HG02623 (cell line): ENCODE measurements around the gene NLRP6.

Experiments
- ATAC-seq: cut with Tn5 transposase; IDR thresholded peaks from one replicate; pipeline ENCODE4 v1.9.1; 2021; ENCODE audit warnings: moderate library complexity; ENCODE audit not compliant: unreplicated experiment

Gene NLRP6

DNA sequence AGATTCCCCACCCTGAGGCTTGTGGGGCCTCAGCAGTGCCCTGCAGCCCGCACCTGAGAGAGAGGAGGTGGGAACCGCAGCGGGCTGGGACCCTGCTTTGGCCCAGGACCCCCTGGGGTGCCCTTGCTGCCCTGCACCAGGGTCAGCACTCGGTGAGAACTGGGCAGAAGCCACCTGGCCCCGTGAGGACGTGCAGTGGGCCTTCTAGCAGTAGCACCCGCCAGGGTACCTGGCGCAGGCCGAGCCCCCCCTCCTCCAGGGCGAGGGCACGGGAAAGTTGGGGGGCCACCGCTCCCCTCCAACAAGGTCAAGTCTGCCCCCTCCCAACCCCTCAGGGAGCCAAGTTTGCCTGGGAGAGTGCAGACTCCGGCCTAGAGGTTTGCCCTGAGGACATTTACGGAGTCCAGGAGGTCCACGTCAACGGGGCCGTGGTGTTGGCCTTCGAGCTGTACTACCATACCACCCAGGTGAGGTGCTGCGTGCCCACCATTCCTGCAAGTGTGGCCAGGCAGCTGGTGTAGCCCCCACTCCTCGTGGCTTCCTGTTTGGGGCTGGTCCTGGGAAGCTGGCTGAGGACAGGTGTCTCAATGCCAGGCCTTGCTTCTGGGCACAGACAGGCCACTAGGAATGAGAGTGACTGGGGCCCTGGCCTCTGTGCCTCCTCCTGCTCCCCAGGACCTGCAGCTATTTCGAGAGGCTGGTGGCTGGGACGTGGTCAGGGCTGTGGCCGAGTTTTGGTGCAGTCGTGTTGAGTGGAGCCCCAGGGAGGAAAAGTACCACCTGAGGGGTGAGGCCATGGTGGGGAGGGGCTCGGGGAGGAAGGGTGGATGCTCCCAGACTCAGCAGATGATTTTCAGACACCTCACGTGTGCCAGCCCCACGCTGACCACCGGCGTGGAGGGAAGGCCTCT lies 14.3 kb downstream of the NLRP6 start:
- no peak for ATAC-seq

- ATAC-seq, result no peak
These were observed 15.2 kb downstream of the NLRP6 start for GRCh38 chr11:293271-293851.

- no peak for ATAC-seq
These were observed 15.8 kb downstream of the NLRP6 start for GRCh38 chr11:293852-294661.

- no peak for ATAC-seq
These were observed 16.6 kb downstream of the NLRP6 start for GRCh38 chr11:294780-295179.

DNA sequence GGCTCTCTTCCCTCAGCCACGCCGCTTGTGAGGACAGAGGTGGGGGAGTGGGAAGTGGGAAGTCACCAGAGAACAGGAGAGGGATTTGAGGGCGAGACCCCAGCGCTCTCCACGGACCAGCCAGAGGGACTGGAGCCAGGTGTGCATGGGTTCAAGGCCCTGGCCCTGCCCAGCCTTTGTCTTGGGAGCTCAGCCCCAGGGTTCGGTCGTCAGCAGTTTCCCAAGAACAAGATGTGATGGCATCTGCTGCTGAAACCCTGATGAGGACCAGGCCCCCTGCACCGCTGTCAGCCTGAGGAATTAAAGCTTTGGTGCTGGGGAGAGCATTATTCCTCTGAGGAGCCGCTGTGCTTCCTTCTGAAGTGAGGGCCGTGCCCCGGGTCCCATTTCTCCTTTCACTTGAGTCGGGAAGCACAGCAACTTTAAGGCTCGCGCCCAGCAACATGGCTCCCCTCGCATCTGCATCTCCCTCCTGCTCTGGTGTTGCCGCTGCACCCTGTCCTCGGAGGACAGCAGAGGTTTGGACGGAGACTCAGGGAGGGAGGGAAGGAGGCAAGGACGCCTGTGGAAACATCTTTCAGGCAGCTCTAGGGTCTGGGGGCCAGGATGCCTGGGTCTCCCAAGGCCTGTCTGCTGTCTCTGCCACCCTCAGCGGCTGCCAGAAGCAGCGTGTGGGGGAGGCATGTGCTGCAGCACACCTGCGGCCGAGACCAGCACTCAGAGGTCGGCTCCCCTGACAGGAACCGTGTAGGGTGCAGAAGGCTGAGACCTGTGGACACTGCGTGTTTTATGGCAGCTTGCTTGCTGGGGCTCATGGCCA lies 17.4 kb downstream of the NLRP6 start:
- ATAC-seq, result no peak

DNA sequence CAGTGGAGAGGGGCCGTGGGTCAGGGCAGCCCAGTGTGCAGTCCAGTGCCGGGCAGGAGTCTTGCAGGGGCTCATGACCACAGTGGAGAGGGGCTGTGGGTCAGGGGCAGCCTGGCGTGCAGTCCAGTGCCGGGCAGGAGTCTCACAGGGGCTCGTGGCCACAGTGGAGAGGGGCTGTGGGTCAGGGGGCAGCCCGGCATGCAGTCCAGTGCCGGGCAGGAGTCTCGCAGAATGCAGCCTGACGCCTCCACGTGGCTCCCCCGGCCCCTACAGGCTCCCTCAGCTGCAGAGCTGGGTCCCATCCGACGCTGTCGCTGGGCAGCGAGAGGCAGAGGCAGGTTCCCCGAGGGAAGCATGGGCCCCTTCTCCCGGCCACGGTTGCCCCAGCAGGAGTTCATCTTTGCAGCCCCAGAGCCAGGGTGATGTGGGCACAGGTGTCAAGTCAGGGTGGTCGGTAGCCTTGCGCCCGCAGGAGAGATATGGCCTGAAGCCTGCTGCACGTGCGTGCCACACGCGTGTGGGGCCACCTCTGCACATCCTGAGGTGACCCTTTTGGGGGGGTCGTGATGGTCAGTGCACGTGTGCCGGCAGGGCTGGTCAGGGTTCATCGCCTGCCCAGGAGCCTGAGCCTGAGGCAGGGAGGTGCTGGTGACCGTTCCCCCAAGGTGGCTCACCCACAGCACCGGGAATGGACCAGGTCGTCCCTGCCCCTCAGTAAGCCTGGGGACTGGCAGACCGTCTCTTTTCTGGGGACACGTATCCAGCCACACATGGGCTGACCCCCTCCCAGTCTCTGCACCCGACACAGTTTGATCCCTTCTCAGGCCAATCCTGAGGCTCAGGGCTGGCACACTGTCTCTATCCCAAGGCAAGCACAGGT lies 18.2 kb downstream of the NLRP6 start:
- ATAC-seq, result no peak

DNA sequence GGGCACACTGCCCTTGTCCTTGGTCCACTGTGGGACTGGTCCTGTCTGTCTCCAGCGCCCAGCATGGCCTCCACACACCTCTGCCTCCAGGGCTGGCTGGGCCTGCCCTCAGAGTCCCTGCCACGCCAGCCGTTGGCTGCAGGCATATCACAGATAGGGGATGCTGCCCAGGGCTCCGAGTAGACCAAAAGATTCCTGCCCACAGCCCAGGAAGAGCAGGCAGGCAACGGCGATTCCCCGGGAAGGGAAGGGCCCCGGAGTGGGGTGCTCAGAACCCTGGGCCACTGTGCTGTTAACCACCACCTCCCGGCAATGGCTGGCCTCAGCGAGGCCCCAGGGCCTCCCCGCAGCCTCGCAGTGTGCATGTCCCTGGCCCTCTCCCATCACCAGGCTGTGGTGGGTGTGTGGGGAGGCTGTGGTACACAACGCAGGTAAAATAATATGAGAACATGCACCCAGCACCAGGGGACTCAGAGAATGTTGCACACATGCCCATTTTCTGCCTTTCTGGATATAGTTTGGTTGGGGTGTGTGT lies 18.9 kb downstream of the NLRP6 start:
- no peak for ATAC-seq

GRCh38 chr11:297586-298405 lies 19.6 kb downstream of the NLRP6 start:
- ATAC-seq, result no peak

- no peak for ATAC-seq
These were observed 20.3 kb downstream of the NLRP6 start for GRCh38 chr11:298406-299065.

- no peak for ATAC-seq
These were observed 21.1 kb downstream of the NLRP6 start, which contains the start of gene IFITM5 for GRCh38 chr11:299081-299891. Gene IFITM5 (minus strand): TSS chr11:299526. CDS start chr11:299490, 36 bp downstream.

GRCh38 chr11:299951-300735 lies 21.9 kb downstream of the NLRP6 start:
- no peak for ATAC-seq

DNA sequence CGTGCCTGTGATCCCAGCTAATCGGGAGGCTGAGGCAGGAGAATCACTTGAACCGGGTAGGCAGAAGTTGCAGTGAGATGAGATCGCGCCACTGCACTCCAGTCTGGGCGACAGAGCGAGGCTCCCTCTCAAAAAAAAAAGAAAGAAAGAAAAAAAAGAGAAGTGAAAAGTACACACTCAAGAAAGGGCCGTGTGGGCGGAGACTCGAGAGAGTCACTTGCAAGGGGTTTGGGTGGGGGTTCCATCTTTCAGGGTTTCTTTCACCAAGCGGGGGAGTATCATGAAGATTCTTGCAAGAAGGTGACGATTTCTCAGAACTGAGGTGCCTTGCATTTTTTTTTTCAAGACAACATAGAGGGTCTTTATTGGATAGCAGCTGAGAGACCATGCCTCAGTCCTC lies 25.2 kb downstream of the NLRP6 start:
- no peak for ATAC-seq

- ATAC-seq, result no peak
These were observed 25.9 kb downstream of the NLRP6 start for GRCh38 chr11:304061-304506.

DNA sequence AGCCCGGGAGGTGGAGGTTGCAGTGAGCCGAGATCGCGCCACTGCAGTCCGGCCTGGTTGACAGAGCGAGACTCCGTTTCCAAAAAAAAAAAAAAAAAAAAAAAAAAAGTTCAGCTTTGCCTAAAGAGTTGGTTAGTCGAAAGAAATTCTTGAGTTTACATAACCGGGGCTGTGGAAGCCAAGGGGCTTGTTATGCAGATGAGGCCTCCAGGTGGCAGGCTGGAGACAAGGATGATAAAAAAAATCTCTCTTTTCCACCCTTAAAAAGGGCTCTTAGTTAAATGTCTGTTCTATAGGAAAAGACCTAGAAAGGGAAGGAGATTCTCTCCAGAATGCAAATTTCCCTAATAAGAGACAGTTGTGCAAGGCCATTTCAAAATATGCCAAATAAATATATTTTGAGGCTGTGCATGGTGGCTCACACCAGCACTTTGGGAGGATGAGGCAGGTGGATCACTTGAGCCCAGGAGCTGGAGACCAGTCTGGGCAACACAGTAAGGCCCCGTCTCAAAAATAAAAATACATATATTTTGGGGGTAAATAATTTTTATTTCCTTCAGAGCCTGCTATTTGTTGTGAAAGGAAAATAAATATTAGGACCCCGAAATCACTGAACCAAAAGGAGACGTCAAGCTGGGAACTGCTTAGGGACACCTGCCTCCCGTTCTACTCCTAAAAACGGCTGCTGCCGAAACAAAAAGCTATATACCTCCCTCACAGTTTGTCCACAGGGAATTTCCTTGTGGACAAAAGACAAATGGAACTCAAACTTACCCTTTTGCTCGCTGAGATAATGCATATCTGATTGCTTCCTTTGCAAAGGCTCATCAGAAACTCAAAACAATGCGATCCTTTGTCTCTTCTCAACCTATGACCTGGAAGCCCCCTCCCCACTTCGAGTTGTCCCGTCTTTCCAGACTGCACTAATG lies 27.0 kb downstream of the NLRP6 start:
- no peak for ATAC-seq

- no peak for ATAC-seq
These were observed 27.6 kb downstream of the NLRP6 start for GRCh38 chr11:305844-306211.
